Fibroblast of skin of right quadriceps (primary cell): ENCODE results near the gene BTRC.

ENCODE experiments used
- DNase-seq: peaks from one replicate; pipeline ENCODE4 v3.0.0-alpha.2; 2013

BTRC gene

DNA sequence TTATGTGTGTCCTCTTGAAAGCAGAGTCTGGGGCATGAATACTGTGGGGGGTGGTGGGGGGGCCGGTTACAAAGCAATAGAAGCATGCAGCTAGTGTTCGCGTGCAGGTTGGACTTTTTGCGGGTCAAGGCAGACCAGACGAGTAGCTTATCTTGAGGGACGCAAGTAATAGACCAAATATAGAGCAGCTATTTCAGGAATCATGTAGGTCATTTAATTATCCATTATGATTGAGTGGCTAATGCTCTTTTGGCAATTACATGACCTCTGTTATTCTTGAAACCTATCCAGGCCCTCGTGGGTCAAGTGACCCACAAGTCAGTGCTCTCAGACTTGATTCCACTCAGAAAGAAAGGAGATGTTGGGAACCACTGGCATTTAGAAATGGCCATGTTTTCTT lies 93.0 kb downstream of the BTRC start:
- no peak for DNase-seq

GRCh38 chr10:101447477-101447876 lies 93.5 kb downstream of the BTRC start:
- DNase-seq, result no peak

DNA sequence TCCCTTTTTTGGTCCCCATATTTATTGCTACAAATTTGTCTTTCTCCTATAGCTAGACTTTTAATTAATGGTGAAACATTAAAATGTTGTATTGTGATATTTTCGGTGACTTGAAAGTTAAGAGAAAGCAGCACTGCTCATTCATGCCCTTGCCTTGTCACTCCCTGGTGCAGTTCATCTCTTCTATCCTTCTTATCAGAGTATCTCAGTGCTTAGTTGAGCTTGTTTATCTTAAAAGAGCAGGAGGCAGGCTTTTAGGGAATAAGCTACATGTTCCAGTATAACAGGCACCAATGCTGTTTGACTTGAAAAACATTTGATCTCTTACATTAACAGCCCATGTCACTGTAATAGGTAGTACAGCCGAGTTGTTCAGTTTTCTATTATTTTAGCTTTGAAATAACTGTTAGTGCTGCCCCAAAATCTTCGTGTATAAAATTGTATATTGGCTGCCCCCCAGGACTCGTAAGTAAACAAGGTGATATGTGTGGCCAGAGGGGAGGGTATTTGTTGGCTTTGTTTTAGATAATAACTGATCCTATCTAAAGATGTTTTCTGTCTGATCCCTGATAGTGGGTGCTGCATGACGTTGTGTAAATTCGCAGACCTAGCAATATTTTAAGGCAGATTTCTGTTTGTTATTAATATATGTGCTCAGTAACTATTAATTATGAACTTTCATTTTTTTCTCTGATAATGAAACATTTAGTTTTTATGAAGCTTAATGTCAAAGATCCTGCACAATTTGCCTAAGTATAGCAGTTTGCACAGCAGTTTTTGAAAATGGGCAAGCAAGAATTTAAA lies 96.5 kb downstream of the BTRC start:
- DNase-seq, result no peak

DNA sequence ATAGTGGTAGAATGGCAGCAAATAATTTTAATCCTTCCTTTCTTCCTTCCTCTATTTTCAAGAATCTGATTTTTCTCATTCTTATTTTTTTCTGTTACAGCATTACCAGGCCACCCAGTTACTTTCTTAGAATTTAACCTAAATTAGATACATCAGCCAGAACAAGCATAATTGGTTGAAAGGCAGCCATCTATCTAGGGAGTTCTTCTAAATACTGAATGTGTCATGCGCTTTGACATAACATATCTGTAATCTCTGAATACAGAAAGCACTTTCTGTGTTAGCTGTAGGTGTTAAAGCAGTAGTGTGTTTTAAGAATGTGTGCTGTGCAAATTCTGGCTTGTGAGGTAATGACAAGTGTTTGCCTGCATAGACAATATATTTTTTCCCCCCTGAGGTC lies 97.3 kb downstream of the BTRC start:
- no peak for DNase-seq

DNA sequence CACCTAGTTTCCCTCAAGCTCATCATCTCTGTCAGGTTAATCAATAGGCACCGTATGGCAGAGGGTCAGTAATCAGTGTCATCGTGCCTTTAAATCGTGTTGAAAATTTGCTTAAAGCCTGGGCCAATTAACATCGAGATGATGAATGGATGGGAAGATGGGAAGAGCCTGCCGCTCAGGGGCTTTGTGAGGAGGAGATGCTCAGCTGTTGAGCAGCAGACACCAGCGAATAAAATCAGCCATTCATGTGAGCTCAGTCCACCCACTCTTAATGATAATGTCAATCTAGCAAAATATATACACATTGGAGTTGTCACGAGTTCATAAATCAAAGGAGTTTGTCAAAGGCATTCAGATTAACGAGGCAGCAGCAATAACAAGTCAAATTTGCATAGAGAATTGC lies 97.7 kb downstream of the BTRC start:
- no peak for DNase-seq

GRCh38 chr10:101452176-101452575 lies 98.2 kb downstream of the BTRC start:
- no peak for DNase-seq

- DNase-seq, result no peak
Measured at GRCh38 chr10:101452593-101452992, 98.6 kb downstream of the BTRC start.

DNA sequence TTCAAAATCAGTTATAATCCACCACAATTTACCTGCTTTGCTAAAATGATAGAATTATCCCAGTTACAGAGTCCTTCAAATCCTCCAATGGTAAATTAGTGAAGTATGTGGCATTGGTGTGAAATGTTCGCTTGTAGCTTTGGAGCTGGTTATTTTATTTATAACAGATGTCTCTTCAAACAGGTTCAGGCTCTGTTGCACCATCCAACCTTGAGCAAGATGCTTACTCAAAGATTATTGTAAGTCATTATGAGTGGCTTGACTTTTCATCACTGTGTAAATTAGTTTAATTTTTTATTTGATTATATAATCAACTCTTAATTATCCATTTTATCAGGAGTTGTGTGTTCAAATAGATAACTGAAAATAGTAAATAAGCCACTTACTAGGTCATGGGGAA lies 99.4 kb downstream of the BTRC start:
- DNase-seq, result no peak

GRCh38 chr10:101453791-101454718 lies 100.1 kb downstream of the BTRC start:
- no peak for DNase-seq

GRCh38 chr10:101458869-101459268 lies 104.9 kb downstream of the BTRC start:
- no peak for DNase-seq

DNA sequence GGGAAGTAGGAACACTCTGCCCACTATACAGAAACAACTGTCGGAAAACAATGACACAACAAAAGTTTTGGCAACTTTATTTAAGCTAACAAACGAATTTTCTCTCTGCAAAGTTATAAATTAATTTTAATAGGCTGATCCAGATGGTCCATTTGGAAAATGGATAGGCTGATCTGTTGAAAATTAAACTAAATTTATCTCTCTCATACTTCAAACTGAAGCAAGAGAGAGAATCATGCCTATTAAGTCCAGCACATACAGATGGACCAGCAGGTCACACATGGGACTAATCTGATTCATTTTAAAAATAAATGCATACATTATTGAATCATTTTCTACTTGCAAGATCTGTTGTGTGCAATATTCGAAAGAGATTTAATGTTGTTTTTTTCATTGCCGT lies 110.1 kb downstream of the BTRC start:
- no peak for DNase-seq

DNA sequence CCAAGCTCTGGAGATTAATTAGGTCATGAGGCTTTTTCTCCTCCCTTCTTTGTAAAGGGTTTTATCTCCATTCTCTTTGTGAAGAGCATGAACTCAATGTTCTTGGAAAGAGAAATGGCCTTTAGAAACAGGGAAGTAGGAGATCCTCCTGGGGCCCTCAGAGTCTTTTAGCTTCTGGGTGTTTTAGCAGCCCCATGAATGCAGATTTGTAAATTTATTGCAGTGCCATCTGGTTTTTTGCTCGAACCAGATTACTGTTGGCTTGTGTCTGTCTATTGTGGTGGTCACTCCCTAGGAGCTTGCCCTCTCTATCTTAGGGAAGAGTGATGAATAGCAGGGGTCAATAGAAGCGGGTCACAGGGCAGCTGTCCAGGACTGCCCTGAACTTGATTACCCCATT lies 110.6 kb downstream of the BTRC start:
- DNase-seq, result no peak

DNA sequence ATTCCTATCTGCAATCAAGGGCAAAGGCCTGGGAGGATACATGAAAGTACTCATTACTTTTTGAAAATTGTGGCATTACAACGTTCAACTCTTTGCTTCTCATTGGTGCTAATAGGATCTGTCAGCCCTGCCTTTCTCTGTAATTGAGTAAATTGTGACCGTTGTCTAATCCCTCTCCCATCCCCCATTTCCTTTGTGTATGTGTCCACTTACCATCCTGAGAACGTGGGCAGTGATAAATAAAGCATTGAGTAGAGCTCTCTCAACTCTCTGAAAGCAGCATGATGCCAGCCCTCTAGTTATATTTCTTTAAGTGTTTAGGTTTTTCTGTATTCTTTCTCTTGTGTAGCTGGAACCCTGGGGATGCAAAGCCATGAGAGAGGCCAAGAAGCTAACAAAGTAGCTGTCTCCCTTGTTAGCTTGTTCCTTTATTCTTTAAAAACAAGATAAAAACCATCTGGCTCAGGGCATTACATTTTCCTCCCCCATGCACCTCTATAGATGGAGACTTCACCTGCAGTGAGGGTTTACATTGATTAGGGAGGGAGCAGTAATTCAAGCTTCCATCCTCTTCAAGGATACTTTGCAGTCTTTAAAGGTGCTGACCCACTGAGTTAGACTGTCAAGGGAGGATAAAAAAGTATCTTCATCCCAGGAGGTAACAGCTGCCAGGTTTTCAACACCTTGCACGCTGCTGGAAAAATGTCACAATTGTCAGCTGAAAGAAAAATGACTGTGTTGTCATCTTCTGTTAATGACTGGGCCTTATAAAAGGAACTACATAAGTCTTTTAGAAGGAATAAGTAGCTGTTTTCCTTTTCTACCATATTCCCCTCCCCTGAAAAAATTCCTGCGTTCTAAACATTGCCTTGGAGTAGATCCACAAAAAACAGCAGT lies 112.3 kb downstream of the BTRC start:
- DNase-seq, result no peak

GRCh38 chr10:101467286-101467770 lies 113.4 kb downstream of the BTRC start:
- peak; percentile 68 for DNase-seq

DNA sequence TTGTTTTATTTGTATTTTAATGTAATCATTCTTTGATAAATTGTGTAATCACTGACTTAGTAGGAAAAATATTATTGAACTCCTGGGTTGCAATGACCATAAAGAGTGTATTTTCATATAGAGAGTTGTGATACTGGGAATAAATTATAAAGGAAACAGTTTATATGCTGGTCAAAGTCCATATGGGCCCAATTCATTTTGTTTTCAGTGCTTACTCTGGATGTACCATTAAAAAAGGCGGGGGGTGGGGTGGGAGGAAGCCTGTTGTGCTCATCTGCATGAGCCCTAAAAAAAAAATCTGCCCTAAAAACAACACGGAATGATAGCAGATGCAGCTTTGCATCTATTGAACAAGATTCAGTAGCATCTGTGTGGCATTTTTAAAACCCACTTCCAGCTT lies 114.2 kb downstream of the BTRC start:
- no peak for DNase-seq

DNA sequence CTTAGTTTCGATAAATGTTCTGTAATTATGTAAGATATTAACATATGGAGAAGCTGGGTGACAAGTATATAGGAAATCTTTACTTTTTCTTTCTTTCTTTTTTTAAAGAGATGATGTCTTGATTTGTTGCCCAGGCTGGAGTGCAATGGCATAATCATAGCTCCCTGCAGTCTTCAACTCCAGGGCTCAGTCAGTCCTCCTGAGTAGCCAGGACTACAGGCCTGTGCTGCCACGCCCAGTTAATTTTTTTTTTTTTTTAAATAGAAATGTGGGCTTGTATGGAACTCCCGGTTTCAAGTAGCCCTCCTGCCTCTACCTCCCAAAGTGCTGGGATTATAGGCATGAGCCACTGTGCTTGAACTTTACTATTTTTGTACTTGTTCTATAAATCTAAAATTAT lies 122.4 kb downstream of the BTRC start:
- DNase-seq, result no peak

DNA sequence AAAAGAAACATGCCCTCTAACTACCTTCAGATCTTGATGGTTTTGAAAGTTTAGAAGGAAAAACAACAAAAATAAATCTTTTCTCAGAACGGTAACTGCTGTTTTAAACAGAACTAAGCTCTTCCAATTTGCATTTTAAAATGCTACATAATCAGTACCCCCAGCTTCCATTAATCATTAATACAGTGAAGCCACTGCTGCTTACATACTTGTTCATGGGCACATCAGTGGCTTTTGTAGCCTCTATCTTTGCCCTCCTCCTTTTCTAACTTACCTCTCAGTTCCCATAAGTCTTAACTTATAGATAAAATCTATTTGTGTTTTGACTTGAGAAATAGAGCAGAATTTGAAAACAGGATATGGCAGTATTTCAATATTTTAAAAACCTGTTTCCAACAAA lies 125.0 kb downstream of the BTRC start:
- no peak for DNase-seq

DNA sequence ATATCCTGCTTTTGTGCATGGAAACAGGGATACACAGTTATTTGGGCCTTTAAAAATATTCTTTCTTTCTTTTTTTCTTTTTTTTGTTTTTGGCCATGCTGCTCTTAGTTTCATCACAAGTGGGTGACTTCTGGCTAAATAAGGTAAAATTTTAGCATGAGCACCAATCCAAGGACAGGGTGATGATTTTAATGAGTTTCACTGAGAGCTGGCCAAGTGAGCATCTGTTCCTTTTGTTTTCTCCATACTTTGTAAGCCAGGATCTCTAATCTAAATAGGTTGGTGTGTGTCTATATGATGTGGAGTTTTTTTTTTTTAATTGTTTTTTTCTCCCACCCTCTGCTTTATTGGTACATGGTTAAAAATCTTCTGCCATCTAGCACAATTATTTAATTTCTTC lies 127.3 kb downstream of the BTRC start:
- DNase-seq, result no peak

GRCh38 chr10:101482568-101482967 lies 128.6 kb downstream of the BTRC start:
- DNase-seq, result no peak

GRCh38 chr10:101484175-101484745 lies 130.3 kb downstream of the BTRC start:
- no peak for DNase-seq

DNA sequence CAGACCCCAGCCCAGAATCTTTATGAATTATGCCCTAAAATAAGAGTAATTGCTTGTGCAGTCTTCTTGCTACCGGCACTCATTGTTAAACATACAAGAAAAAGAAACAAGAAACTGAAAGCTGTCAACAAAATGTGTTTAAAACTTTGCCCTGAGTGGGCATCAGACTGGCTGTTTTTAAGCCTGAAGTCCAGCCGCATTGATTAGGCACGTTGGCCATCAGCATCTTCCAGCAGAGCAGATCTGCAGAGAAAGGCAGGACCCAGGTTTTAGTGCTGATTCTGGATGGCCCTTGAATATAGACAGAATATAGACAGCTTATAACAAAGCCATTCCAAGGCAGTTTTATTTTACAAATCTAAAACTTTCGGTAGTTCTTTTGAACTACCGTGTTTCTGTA lies 131.2 kb downstream of the BTRC start:
- DNase-seq, result no peak
